Suprapubic skin (tissue), 4 donors: ENCODE data around the gene ALPL.

ENCODE experiments used
- CTCF ChIP-seq, 2 donors: fragments of 200-600 bp in 1 of 2; fragments of 450-650 bp in 1 of 2; sonication (generic) in 1 of 2; IDR thresholded peaks; one replicate each; pipeline ENCODE4 v1.5.1; 2016 to 2019; ENCODE audit warnings: antibody characterized with exemption in 2 of 2, mild to moderate bottlenecking in 1 of 2, moderate library complexity in 1 of 2
- POLR2A ChIP-seq, 2 donors: fragments of 450-650 bp; IDR thresholded peaks; one replicate each; pipeline ENCODE4 v1.6.1; 2017; ENCODE audit warnings: antibody characterized with exemption in 2 of 2, mild to moderate bottlenecking in 2 of 2, moderate library complexity in 2 of 2
- POLR2AphosphoS5 ChIP-seq, 3 donors: sonication (generic); formaldehyde crosslinking; IDR thresholded peaks; one replicate each; pipeline ENCODE4 v1.6.1; 2017; ENCODE audit warnings: antibody characterized with exemption in 3 of 3

DNA sequence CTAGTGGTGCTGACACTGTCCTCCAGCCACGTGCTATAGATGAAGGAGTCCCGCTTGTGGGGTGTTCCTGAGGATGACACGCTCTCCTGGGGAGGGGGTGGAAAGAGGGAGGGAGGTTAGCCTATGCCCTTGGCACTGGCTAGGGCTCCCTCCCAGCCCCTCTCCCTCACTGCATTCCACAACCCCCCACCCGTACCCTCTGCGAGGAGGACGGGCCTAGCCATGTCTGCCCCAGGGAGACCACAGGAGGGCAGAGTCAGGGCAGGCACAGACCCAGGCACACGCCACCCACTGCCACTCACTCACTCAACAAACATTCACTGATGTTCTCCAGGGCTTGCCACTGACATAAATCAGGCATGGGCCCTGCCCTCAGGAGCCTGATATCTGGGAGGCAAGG, 89.2 kb downstream of the ALPL start:
- TF ChIP-seq CTCF (IDR thresholded peaks at IDR 0.05) (no peak), POLR2AphosphoS5 (IDR thresholded peaks at IDR 0.05) (no peak), POLR2A (IDR thresholded peaks at IDR 0.05) (no peak)
